Measurements from ENCODE around the gene OXCT1.

- no peak for TF ChIP-seq POLR2A (IDR thresholded peaks at IDR 0.05)
- TF ChIP-seq CTCF (IDR thresholded peaks at IDR 0.05), result no peak
These were observed 105.6 kb downstream of the OXCT1 start for GRCh38 chr5:41764650-41765049.

All from thyroid gland (tissue), 4 donors.